ENCODE results near the gene MRM1.

Gene MRM1

GRCh38 chr17:36590082-36590481 lies 11.3 kb upstream of the MRM1 start:
- Histone ChIP-seq H3K4me3 (ENCODE audit: low read length) (no peak overlapping the region), H3K27me3 (ENCODE audit: low read depth, low read length) (no peaks in the 10 kb centered on the region), H4K20me1 (ENCODE audit: insufficient read depth, low read length) (no peaks in the 10 kb centered on the region), H2AFZ (ENCODE audit: low read depth, low read length) (no peak overlapping the region), H3K79me2 (ENCODE audit: low read length) (no peaks in the 10 kb centered on the region), H3K9ac (ENCODE audit: low read length) (no peak overlapping the region), H3K4me2 (ENCODE audit: low read length) (no peak overlapping the region), H3K36me3 (replicated peaks; ENCODE audit: low read depth, low read length) (peaks cover 27% of the 10 kb centered on the region), H3K4me1 (ENCODE audit: low read length) (peaks cover 13% of the 10 kb centered on the region), H3K27ac (ENCODE audit: low read length) (no peak overlapping the region), H3K9me3 (ENCODE audit: insufficient read depth, low read length) (no peaks in the 10 kb centered on the region)
- TF ChIP-seq EZH2phosphoT487 (IDR thresholded peaks at IDR 0.05; ENCODE audit: low read depth): no peak
- TF ChIP-seq CTCF (IDR thresholded peaks at IDR 0.05; ENCODE audit: low read depth, low read length): no peak

GRCh38 chr17:36591434-36592315 lies 9.7 kb upstream of the MRM1 start, which contains the start of gene DHRS11:
TSS of gene DHRS11 (plus strand) at chr17:36591879. CDS start at chr17:36592010, 131 bp downstream.
- Histone ChIP-seq H3K4me3 (ENCODE audit: low read length) (peak within 1 kb of the TSS; percentile 82), H3K79me2 (ENCODE audit: low read length) (no peaks in the 10 kb centered on the region), H4K20me1 (ENCODE audit: insufficient read depth, low read length) (no peaks in the 10 kb centered on the region), H3K9me3 (ENCODE audit: insufficient read depth, low read length) (no peaks in the 10 kb centered on the region), H3K27ac (ENCODE audit: low read length) (no peak within 1 kb of the TSS), H3K4me2 (ENCODE audit: low read length) (peak within 1 kb of the TSS; percentile 80), H3K4me1 (ENCODE audit: low read length) (peaks cover 13% of the 10 kb centered on the region), H2AFZ (ENCODE audit: low read depth, low read length) (no peak within 1 kb of the TSS), H3K9ac (ENCODE audit: low read length) (peak within 1 kb of the TSS; percentile 74), H3K27me3 (ENCODE audit: low read depth, low read length) (no peaks in the 10 kb centered on the region), H3K36me3 (replicated peaks; ENCODE audit: low read depth, low read length) (peaks cover 21% of the 10 kb centered on the region)
- TF ChIP-seq EZH2phosphoT487 (IDR thresholded peaks at IDR 0.05; ENCODE audit: low read depth): no peak
- TF ChIP-seq CTCF (IDR thresholded peaks at IDR 0.05; ENCODE audit: low read depth, low read length): no peak

GRCh38 chr17:36592316-36592715 lies 9.1 kb upstream of the MRM1 start:
- TF ChIP-seq EZH2phosphoT487 (IDR thresholded peaks at IDR 0.05; ENCODE audit: low read depth) (no peak), CTCF (IDR thresholded peaks at IDR 0.05; ENCODE audit: low read depth, low read length) (no peak)
- Histone ChIP-seq H3K27me3 (ENCODE audit: low read depth, low read length) (no peaks in the 10 kb centered on the region), H3K4me3 (ENCODE audit: low read length) (peak overlapping the region; percentile 82), H3K79me2 (ENCODE audit: low read length) (no peaks in the 10 kb centered on the region), H3K9me3 (ENCODE audit: insufficient read depth, low read length) (no peaks in the 10 kb centered on the region), H3K9ac (ENCODE audit: low read length) (peak overlapping the region; percentile 74), H4K20me1 (ENCODE audit: insufficient read depth, low read length) (no peaks in the 10 kb centered on the region), H2AFZ (ENCODE audit: low read depth, low read length) (no peak overlapping the region), H3K4me2 (ENCODE audit: low read length) (peak overlapping the region; percentile 76), H3K4me1 (ENCODE audit: low read length) (peaks cover 13% of the 10 kb centered on the region), H3K36me3 (replicated peaks; ENCODE audit: low read depth, low read length) (peaks cover 16% of the 10 kb centered on the region), H3K27ac (ENCODE audit: low read length) (no peak overlapping the region)

- H4K20me1 ChIP-seq (ENCODE audit: insufficient read depth, low read length): no peaks in the 10 kb centered on the region
- peaks cover 13% of the 10 kb centered on the region for H3K4me1 ChIP-seq (ENCODE audit: low read length)
- H3K4me3 ChIP-seq (ENCODE audit: low read length): peak overlapping the region; percentile 82
- H3K4me2 ChIP-seq (ENCODE audit: low read length): peak overlapping the region; percentile 76
- H3K27ac ChIP-seq (ENCODE audit: low read length): no peak overlapping the region
- H3K27me3 ChIP-seq (ENCODE audit: low read depth, low read length): no peaks in the 10 kb centered on the region
- H3K9me3 ChIP-seq (ENCODE audit: insufficient read depth, low read length): no peaks in the 10 kb centered on the region
- no peaks in the 10 kb centered on the region for H3K79me2 ChIP-seq (ENCODE audit: low read length)
- H3K36me3 ChIP-seq (replicated peaks; ENCODE audit: low read depth, low read length): peaks cover 13% of the 10 kb centered on the region
- TF ChIP-seq CTCF (IDR thresholded peaks at IDR 0.05; ENCODE audit: low read depth, low read length) (no peak), EZH2phosphoT487 (IDR thresholded peaks at IDR 0.05; ENCODE audit: low read depth) (no peak)
- H3K9ac ChIP-seq (ENCODE audit: low read length): peak overlapping the region; percentile 74
- H2AFZ ChIP-seq (ENCODE audit: low read depth, low read length): no peak overlapping the region
Observed at GRCh38 chr17:36592716-36593321, 8.6 kb upstream of the MRM1 start.

All from OCI-LY3 (cell line).